Urinary bladder (tissue), 4 donors: ENCODE data around the gene STAC2. TPM values are rescaled to one million over a fixed set of nuclear protein-coding genes. Genes with fewer than 3 reads are reported as not detected.
"Not testable (repeated sequence)": the region's sequence is repeated elsewhere in the genome, so short reads cannot be mapped to it uniquely, and the experiment has no call there.

Experiments used
- DNase-seq: peaks from one replicate; pipeline ENCODE4 v3.0.0-alpha.2; 2015; ENCODE audit errors: extremely low spot score
- H3K27ac ChIP-seq: one replicate; pipeline ENCODE4 v1.5.1; 2013; ENCODE audit warnings: low read depth, mild to moderate bottlenecking, moderate library complexity
- H3K36me3 ChIP-seq: one replicate; pipeline ENCODE4 v1.6.1; 2013; ENCODE audit warnings: mild to moderate bottlenecking, moderate library complexity; ENCODE audit not compliant: insufficient read depth
- H3K4me1 ChIP-seq: one replicate; pipeline ENCODE4 v1.6.1; 2013; ENCODE audit warnings: mild to moderate bottlenecking, moderate library complexity; ENCODE audit not compliant: insufficient read depth
- H3K4me3 ChIP-seq: one replicate; pipeline ENCODE4 v1.5.1; 2013; ENCODE audit warnings: low read depth, low read length
- WGBS: extraction: QIAGEN DNeasy Blood & Tissue Kit; methylation state at CpG from one replicate; pipeline ENCODE4 v1.1.7; 2013; 5-methylcytosine and 5-hydroxymethylcytosine counted together
- polyA plus RNA-seq: library from polyadenylated mRNA; stranded (reverse); fragments of 200-250 nt; gene quantifications from one replicate; pipeline ENCODE4 v1.2.3, GENCODE V29; 2013
- total RNA-seq: library from RNA; depleted of rRNA; stranded (reverse); fragments of >200 nt; gene quantifications from one replicate; pipeline ENCODE4 v1.2.3, GENCODE V29; 2014
- donor health status: healthy with polysubstance abuse.
- donor health status: healthy.

STAC2 gene
- total RNA-seq (0.32 TPM), polyA plus RNA-seq (1.1 TPM)

GRCh38 chr17:39225308-39225958 is at the start of gene STAC2:
Gene STAC2, minus strand, starts transcription at chr17:39225945. Its CDS starts 443 bp downstream, at chr17:39225502.
- no peak within 1 kb of the TSS for H3K27ac ChIP-seq
- H3K4me3 ChIP-seq: peak within 1 kb of the TSS; percentile 50
- DNase-seq: no peak
- WGBS: 2% methylated on average over 70 of the region's 71 CpGs
- no peaks in the 10 kb centered on the region for H3K36me3 ChIP-seq
- no peaks in the 10 kb centered on the region for H3K4me1 ChIP-seq

- WGBS: 94% methylated on average over 3 of the region's 3 CpGs
- no peaks in the 10 kb centered on the region for H3K4me1 ChIP-seq
- peaks cover 4% of the 10 kb centered on the region for H3K36me3 ChIP-seq
These were observed 45.8 kb upstream of the STAC2 start for GRCh38 chr17:39271546-39271945.

GRCh38 chr17:39270923-39271322 is 45.2 kb upstream of the STAC2 start:
- Histone ChIP-seq H3K36me3 (peaks cover 4% of the 10 kb centered on the region), H3K27ac (no peak overlapping the region), H3K4me3 (no peak overlapping the region), H3K4me1 (no peaks in the 10 kb centered on the region)
- no peak for DNase-seq
- WGBS: 22% methylated on average over 3 of the region's 3 CpGs

More at GRCh38 chr17:39271546-39271945, 45.8 kb upstream of the STAC2 start:
- Histone ChIP-seq H3K4me3 (no peak overlapping the region), H3K27ac (no peak overlapping the region)
- DNase-seq: no peak

GRCh38 chr17:39264119-39264518 is 38.4 kb upstream of the STAC2 start:
- Histone ChIP-seq H3K4me1 (no peaks in the 10 kb centered on the region), H3K36me3 (peaks cover 8% of the 10 kb centered on the region), H3K27ac (no peak overlapping the region), H3K4me3 (no peak overlapping the region)
- 88% methylated on average over 5 of the region's 5 CpGs for WGBS
- no peak for DNase-seq

- 78% methylated on average over 7 of the region's 7 CpGs for WGBS
These were observed 35.5 kb upstream of the STAC2 start for GRCh38 chr17:39261286-39261685.

GRCh38 chr17:39252788-39253460 is 27.2 kb upstream of the STAC2 start:
- 69% methylated on average over 7 of the region's 7 CpGs for WGBS
- Histone ChIP-seq H3K27ac (no peak overlapping the region), H3K36me3 (no peaks in the 10 kb centered on the region), H3K4me3 (no peak overlapping the region), H3K4me1 (no peaks in the 10 kb centered on the region)
- DNase-seq: no peak

More at GRCh38 chr17:39261286-39261685, 35.5 kb upstream of the STAC2 start:
- H3K36me3 ChIP-seq: peaks cover 6% of the 10 kb centered on the region
- H3K27ac ChIP-seq: no peak overlapping the region
- no peak for DNase-seq
- no peaks in the 10 kb centered on the region for H3K4me1 ChIP-seq
- H3K4me3 ChIP-seq: no peak overlapping the region

GRCh38 chr17:39251997-39252396 is 26.3 kb upstream of the STAC2 start:
- DNase-seq: no peak
- Histone ChIP-seq H3K27ac (no peak overlapping the region), H3K4me3 (no peak overlapping the region), H3K36me3 (no peaks in the 10 kb centered on the region), H3K4me1 (no peaks in the 10 kb centered on the region)
- 41% methylated on average over 1 of the region's 1 CpG for WGBS

- WGBS: 97% methylated on average over 12 of the region's 12 CpGs
- DNase-seq, H3K36me3 ChIP-seq, H3K27ac ChIP-seq, H3K4me1 ChIP-seq, H3K4me3 ChIP-seq: not testable (repeated sequence)
These were observed 24.3 kb upstream of the STAC2 start for GRCh38 chr17:39250076-39250475.

- H3K4me1 ChIP-seq: no peaks in the 10 kb centered on the region
- WGBS: 45% methylated on average over 3 of the region's 3 CpGs
- no peak for DNase-seq
- H3K4me3 ChIP-seq: no peak overlapping the region
- H3K36me3 ChIP-seq: no peaks in the 10 kb centered on the region
- no peak overlapping the region for H3K27ac ChIP-seq
These were observed 20.5 kb upstream of the STAC2 start for GRCh38 chr17:39246274-39246673.

- 41% methylated on average over 6 of the region's 6 CpGs for WGBS
- Histone ChIP-seq H3K36me3 (no peaks in the 10 kb centered on the region), H3K27ac (no peak overlapping the region), H3K4me3 (no peak overlapping the region), H3K4me1 (no peaks in the 10 kb centered on the region)
- DNase-seq: peak; percentile 75
These were observed 19.1 kb upstream of the STAC2 start for GRCh38 chr17:39244600-39245570.

- no peak overlapping the region for H3K4me3 ChIP-seq
- no peak overlapping the region for H3K27ac ChIP-seq
- WGBS: 43% methylated on average over 11 of the region's 11 CpGs
- no peak for DNase-seq
- H3K4me1 ChIP-seq: no peaks in the 10 kb centered on the region
- H3K36me3 ChIP-seq: no peaks in the 10 kb centered on the region
These were observed 18.4 kb upstream of the STAC2 start for GRCh38 chr17:39244016-39244599.

- no peaks in the 10 kb centered on the region for H3K4me1 ChIP-seq
These were observed 17.4 kb upstream of the STAC2 start for GRCh38 chr17:39243155-39243554.

GRCh38 chr17:39240631-39241030 is 14.9 kb upstream of the STAC2 start:
- no peak overlapping the region for H3K27ac ChIP-seq
- no peak overlapping the region for H3K4me3 ChIP-seq
- H3K36me3 ChIP-seq: no peaks in the 10 kb centered on the region
- no peaks in the 10 kb centered on the region for H3K4me1 ChIP-seq
- 86% methylated on average over 5 of the region's 5 CpGs for WGBS
- no peak for DNase-seq

More at GRCh38 chr17:39243155-39243554, 17.4 kb upstream of the STAC2 start:
- no peak for DNase-seq
- Histone ChIP-seq H3K4me3 (no peak overlapping the region), H3K27ac (no peak overlapping the region), H3K36me3 (no peaks in the 10 kb centered on the region)
- WGBS: 81% methylated on average over 8 of the region's 8 CpGs
